NOMO-1 (cell line): Measurements from ENCODE around the gene MROH2A.
"Not testable (repeated sequence)": the region's sequence is repeated elsewhere in the genome, so short reads cannot be mapped to it uniquely, and the experiment has no call there.

Experiments used
- DNase-seq, 2 experiments: peaks; one replicate each; lab custom pipeline; 2025; ENCODE audit not compliant: unreplicated experiment in 2 of 2; lab: John Stamatoyannopoulos, UW

The MROH2A gene, protein sequence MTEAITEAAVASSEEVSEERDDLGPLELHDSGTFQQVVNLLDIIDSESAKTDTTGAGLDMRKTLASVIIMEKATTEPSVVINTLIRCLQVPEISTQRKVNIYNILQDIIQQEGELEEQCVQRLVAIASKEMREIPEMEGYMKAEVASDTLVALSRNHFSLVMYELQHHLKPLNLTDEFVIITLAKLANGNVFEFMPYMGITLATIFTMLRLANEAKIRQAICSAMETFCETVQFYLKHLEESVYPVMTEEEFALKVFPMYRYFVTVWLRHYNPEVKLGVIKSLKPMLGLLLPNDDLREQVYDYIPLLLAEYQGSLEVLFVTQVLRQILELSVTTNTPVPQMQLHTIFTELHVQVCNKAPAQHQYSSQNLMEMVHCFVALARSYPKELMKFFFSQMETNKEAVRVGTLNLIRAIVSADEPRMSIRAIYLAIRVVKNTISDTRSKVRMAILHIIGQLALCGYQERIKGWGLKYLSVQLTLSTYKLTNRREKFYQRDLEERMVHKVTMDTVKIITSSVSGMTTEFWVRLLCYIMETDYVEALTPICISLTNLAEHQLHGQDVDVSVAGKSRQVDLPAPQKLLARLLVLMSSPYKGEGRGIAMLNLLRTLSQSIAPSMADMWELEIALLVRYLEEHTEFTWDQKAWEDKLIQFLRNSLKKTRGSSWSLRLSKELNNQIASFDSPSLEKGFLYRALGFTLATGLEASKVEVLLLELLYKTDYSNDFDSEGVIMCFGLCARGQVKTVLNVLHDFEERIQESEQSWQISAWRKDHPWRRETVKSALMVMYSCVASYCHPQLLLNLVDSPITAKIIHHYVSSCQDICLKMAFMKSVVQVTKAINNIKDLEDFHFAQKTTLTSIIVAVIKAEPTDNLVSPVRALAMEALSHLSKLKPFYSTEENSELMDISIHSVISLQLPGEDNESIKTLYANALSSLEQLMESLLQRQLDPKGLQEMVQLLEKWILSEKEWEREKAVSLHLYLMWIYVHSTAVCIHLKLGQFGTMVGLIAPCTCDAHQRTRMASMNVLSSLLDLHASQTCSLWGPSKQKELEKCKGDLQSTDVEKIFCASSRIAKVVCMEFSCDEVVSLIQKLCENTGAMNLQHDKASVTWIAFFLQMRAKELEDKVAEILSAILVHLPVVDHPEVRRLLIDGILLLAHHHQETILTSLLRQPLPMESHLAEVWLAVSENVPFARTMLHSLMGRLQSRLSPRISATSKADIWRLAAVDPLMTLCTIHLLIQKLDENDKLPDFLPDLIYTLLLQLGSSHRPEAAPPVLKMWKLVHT (N-terminal part only)

DNA sequence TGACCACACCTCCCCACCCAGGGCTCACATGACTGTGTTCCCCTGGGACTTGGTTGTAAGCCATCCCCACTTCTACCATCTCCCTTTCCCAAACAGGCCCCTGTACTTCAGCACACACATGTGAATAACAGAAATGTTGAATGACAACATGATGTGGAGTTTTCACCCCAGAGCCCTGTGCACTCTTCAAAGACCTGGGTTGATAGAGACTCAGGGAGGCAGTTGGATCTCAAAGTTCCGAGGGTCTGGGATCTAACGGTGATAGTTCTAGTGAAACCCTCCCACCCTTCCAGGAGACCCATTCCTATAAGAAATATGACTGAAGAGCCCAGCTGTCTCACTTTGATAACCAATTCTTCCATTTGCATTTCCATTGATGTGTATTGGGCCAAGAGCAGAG, at the start of gene MROH2A:
Gene MROH2A (plus strand): TSS at position 301 of the 400 bp plus-strand sequence. CDS start 1,029 bp downstream, outside the sequence.
- DNase-seq = no peak

DNA sequence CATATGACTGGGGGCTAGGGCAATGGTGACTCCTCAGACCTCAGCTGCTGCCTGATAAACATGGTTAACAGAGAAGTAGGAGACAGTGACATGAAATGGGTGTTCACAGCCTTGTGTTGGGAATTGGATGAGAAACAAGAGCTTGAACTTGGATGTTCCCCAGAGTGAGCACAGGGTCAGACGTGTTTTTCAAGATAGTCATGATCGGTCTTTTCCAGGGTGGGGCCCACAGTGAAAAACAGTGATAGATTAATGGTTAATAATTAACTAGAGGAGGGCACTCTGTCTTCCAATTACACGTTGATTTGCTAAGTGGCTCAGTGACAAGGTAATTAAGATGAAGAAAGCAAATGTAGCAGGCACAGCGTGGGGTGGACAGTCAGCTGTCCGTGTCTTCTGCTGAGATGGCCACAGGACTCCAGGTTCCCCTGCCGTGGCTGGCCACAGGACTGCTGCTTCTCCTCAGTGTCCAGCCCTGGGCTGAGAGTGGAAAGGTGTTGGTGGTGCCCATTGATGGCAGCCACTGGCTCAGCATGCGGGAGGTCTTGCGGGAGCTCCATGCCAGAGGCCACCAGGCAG, 49.3 kb upstream of the MROH2A start, which contains the start of gene UGT1A3:
Gene UGT1A3 (plus strand): TSS at position 320 of the 579 bp plus-strand sequence. CDS start 85 bp downstream, at position 405.
- DNase-seq = no peak

DNA sequence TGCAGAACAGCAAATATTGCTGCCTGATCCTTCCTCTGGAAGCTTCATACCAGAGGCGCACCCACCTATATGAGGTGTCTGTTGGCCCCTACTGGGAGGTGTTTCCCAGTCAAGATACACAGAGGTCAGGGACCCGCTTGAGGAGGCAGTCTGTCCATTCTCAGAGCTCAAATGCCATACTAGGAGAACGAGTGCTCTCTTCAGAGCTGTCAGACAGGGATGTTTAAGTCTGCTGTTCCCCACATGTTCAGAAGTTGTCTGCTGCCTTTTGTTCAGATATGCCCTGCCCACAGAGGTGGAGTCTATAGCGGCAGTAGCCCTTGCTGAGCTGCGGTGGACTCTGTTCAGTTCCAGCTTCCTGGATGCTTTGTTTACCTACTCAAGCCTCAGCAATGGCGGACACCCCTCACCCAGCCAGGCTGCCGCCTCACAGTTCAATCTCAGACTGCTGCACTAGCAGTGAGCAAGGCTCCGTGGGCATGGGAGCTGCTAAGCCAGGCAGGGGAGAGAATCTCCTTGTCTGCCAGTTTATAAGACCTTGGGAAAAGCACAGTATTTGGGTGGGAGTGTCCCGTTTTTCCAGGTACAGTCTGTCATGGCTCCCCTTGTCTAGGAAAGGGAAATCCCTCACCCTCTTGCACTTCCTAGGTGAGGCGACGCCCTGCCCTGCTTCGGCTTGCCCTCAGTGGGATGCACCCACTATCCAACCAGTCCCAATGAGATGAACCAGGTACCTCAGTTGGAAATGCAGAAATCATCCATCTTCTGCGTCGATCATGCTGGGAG, 41.1 kb upstream of the MROH2A start:
- not testable (repeated sequence) for DNase-seq

DNA sequence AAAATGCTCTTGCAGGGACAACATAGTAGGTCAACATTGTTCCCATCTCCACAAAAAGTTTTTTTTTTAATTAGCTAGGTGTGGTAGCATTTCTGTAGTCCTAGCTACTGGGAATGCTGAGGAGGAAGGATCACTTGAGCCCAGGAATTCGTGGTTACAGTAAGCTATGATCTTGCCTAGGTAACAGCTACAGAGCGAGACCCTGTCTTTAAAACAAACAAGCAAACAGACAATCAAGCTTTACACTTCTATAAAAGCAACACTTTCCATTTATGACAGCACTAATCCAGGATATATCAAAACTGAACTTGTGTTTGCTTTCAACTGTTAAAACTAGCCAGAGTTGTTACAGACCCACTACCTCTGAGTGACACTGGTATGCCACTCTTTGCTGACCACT, 37.3 kb upstream of the MROH2A start:
- DNase-seq = no peak

DNA sequence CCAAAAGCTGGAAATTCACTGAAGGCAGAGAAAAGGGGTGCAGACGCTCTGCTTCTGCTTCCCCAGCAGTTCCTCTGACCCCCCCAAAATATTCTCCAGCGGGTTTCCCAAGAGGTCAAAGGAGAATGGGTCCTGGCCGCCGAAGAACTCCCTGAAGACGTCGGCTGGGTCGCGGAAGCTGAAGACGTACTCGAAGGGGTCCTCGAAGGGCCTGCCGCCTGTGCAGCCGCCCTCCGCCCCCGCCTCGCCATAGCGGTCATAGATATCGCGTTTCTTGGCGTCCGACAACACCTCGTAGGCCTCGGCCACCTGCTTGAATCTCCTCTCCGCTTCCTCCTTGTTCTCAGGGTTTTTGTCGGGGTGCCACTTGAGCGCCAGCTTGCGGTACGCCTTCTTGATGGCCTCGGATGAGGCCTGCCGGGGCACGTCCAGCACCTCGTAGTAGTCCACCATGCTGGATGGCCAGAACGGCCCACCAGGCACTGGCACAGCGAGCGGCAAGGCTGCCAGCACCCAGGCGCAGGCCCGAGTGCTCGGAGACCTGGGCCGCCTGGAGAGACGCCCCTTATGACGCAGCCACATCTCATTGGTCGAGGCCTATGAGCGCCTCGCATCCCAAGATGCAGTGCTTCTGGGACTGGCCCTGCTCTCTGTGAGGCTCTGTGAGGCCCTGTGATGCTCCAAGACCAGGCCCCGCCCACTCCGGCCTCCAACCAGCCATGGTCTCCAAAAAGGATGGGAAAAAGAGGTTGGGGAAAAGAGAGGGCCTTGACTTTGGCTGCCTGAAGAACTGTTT, 34.5 kb upstream of the MROH2A start:
- no peak for DNase-seq

DNA sequence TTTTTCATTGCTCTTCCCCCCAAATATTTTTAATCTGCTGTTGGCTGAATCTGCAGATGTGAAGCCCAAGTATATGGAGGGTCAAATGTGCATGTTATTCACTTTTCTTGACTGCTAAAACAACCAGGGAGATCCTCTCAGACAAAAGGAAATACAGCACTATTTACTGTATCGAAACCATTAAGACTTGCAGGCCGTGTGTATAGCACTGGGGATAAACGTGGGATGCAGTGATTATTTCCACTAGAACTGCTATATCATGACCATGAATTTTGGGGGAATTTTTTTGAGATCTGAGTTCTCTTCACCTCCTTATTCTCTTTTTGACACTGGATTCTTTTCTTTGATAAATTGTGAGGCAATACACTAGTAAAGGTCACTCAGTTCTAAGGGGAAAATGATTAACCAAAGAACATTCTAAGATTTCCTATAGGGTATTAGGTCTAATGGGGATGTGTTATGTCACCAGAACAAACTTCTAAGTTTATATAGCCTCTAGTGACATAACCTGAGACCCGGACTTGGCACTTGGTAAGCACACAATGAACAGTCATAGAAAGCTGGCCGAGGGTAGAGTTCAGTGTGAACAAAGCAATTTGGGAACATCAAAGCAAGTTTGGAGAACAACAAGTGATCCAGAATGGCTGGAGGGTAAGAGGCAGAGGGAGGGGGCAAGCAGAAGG, 32.9 kb upstream of the MROH2A start:
- DNase-seq = no peak

DNA sequence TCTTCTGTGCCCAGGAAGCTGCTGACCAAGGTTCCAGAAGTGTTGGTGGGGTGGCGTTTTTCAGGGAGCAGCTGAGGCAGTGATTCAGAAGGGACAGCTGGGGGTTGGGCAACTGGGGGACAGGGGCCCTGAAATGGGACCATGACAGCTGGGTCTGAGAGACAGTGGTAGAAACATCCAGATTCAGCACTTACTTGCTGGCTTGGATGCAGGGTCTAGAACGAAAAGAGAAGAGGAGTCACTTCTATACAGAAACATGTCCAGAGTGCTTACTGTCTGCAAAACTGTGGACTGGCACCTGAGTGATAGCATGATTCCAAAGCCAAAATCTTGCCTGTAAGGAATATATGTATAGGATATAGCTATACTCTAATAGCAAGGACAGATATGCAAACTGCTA, 32.3 kb upstream of the MROH2A start:
- not testable (repeated sequence) for DNase-seq

DNA sequence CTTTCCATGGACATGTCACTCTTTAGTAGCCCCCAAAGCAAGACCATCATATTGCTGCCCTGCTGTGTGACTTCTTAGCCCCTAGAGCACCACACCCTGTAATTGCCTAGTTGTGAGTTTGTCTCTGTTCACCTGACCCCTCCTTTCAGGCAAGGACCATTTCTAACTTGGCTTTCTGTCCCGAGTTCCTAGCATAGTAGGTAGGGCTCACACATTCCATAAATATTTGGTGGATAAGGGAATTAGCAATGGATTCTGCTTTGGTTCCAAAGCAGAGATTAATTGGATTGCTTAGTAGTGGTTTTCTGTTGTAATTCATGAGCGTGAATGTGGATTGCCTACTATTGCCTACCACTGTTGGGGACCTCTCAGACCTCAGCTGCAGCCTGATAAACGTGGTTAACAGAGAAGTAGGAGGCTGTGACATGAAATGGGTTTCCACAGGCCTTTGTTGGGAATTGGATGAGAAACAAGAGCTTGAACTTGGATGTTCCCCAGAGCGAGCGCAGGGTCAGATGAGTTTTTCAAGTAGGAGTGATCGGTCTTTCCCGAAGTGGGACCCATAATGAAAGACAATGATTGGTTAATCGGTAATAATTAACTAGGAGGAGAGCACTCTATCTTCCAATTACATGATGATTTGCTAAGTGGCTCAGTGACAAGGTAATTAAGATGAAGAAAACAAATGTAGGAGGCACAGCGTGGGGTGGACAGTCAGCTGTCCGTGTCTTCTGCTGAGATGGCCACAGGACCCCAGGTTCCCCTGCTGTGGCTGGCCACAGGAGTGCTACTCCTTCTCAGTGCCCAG, 31.5 kb upstream of the MROH2A start:
- DNase-seq = no peak

DNA sequence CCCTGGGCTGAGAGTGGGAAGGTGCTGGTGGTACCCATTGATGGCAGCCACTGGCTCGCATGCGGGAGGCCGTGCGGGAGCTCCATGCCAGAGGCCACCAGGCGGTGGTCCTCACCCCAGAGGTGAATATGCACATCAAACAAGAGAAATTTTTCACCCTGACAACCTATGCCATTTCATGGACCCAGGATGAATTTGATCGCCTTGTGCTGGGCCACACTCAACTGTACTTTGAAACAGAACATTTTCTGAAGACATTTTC, 30.9 kb upstream of the MROH2A start:
- DNase-seq = no peak

DNA sequence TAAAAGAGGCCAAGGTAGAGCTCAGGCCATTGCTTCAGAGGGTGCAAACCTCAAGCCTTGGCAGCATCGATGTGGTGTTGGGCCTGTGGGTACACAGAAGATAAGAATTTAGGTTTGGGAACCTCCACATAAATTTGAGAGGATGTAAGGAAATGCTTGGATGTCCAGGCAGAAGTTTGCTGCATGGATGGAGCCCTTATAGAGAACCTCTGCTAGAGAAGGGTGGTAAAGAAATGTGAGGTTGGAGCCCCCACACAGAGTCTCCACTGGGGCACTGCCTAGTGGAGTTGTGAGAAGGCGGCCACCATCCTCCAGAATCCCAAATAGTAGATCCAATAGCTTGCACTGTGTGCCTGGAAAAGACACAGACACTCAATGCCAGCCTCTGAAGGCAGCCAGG, 27.4 kb upstream of the MROH2A start:
- DNase-seq = not testable (repeated sequence)

DNA sequence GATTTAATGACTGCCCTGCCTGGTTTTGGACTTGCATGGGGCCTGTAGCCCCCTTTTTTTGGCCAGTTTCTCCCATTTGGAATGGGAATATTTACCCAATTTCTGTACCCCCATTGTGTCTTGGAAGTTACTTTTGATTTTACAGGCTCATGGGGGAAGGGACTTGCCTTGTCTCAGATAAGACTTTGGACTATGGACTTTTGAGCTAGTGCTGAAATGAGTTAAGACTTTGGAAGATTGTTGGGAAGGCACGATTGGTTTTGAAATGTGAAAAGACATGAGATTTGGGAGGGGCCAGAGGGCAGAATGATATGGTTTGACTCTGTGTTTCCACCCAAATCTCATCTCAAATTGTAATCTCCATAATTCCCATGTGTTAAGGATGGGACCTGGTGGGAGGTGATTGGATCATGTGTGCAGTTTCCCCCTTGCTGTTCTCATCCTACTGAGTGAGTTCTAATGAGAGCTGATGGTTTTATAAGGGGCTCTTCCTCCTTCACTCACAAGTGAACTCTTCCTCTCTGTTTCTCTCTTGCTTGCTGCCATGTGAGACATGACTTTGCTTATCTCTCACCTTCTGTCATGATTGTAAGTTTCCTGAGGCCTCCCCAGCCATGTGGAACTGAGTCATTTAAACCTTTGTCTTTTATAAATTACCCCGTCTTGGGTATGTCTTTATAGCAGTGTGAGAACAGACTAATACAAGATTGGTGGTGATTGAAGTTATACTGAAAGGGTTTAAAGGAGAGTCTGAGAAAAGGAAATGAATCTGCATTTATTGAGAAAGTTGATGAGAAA, 26.7 kb upstream of the MROH2A start:
- not testable (repeated sequence) for DNase-seq

DNA sequence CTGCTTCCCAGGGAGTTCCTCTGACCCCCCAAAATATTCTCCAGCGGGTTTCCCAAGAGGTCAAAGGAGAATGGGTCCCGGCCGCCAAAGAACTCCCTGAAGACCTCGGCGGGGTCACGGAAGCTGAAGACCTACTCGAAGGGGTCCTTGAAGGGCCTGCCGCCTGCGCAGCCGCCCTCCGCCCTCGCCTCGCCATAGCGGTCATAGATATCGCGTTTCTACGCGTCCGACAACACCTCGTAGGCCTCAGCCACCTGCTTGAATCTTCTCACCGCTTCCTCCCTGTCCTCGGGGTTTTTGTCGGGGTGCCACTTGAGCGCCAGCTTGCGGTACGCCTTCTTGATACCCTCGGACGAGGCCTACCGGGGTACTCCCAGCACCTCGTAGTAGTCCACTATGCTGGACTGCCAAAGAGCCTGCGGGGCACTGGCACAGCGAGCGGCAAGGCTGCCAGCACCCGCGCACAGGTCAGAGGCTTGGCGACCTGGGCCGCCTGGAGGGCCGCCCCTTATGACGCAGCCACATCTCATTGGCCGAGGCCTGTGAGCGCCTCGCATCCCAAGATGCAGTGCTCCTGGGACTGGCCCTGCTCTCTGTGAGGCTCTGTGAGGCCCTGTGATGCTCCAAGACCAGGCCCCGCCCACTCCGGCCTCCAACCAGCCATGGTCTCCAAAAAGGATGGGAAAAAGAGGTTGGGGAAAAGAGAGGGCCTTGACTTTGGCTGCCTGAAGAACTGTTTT, 23.1 kb upstream of the MROH2A start:
- DNase-seq = no peak

DNA sequence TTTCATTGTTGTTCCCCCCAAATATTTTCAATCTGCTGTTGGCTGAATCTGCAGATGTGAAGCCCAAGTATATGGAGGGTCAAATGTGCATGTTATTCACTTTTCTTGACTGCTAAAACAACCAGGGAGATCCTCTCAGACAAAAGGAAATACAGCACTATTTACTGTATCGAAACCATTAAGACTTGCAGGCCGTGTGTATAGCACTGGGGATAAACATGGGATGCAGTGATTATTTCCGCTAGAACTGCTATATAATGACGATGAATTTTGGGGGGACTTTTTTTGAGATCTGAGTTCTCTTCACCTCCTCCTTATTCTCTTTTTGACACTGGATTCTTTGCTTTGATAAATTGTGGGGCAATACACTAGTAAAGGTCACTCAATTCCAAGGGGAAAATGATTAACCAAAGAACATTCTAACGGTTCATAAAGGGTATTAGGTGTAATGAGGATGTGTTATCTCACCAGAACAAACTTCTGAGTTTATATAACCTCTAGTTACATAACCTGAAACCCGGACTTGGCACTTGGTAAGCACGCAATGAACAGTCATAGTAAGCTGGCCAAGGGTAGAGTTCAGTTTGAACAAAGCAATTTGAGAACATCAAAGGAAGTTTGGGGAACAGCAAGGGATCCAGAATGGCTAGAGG, 21.6 kb upstream of the MROH2A start:
- DNase-seq = no peak

DNA sequence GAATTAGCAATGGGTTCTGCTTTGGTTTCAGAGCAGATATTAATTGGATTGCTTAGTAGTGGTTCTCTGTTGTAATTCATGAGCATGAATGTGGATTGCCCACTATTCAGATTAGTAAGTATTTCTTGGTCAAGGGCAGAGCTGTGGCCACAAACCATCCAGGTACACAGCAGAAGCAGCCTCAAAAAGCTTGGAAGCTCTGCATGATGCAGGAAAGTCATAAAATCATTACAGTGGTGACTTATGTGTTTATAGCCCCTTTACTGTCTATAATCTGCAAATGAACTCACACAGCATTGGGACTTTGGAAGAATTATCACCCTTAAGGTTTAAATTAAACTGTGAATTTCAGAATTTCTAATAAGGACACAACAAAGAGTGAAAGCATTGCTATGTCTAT, 20.0 kb upstream of the MROH2A start:
- no peak for DNase-seq

DNA sequence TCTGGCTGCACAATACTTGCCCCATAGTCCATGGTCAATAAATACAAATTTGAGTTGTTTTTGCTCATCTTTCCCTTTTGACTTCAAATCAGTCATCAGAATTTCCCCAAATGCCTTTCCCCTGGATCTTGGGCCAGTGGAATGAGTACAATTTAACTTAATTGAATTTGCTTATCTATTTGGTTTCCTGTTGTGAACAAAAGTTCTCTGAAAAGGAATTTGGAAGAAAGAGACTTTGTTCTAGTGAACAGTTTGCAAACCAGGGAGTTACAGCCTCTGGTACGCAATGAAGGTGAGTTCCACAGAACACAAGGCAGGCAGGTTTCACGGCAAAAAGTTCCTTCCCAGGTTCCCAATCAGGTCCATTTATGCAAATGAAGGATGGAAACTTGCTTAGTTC, 19.3 kb upstream of the MROH2A start:
- no peak for DNase-seq

DNA sequence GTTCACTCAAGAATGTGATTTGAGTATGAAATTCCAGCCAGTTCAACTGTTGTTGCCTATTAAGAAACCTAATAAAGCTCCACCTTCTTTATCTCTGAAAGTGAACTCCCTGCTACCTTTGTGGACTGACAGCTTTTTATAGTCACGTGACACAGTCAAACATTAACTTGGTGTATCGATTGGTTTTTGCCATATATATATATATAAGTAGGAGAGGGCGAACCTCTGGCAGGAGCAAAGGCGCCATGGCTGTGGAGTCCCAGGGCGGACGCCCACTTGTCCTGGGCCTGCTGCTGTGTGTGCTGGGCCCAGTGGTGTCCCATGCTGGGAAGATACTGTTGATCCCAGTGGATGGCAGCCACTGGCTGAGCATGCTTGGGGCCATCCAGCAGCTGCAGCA, 18.1 kb upstream of the MROH2A start, which contains the start of gene UGT1A1:
Gene UGT1A1 (plus strand): TSS at position 228 of the 400 bp plus-strand sequence. CDS start 18 bp downstream, at position 246.
- DNase-seq = no peak
